Trophoblast cell (in vitro differentiated cells and primary cell): Measurements from ENCODE around the gene CDC27.

Experiments
- DNase-seq, 2 donors: peaks; one replicate each; pipeline ENCODE4 v3.0.0-alpha.2; 2016
- H2AFZ ChIP-seq: 2 replicates; pipeline ENCODE4 v1.6.1; 2013; ENCODE audit warnings: low read length, moderate library complexity, mild to moderate bottlenecking; ENCODE audit not compliant: insufficient read depth, poor library complexity
- H2AK5ac ChIP-seq: 2 replicates; pipeline ENCODE4 v1.6.1; 2013; ENCODE audit warnings: mild to moderate bottlenecking, low read length
- H2BK120ac ChIP-seq: 2 replicates; pipeline ENCODE4 v1.6.1; 2013; ENCODE audit warnings: low read length, mild to moderate bottlenecking, moderate library complexity; ENCODE audit not compliant: insufficient read depth, poor library complexity
- H2BK12ac ChIP-seq: 2 replicates; pipeline ENCODE4 v1.6.1; 2013; ENCODE audit warnings: mild to moderate bottlenecking, low read length, moderate library complexity
- H2BK5ac ChIP-seq: 2 replicates; pipeline ENCODE4 v1.6.1; 2013; ENCODE audit warnings: low read length, low read depth, moderate library complexity, mild to moderate bottlenecking; ENCODE audit not compliant: poor library complexity
- H3K14ac ChIP-seq: 2 replicates; pipeline ENCODE4 v1.6.1; 2013; ENCODE audit warnings: mild to moderate bottlenecking, low read length
- H3K18ac ChIP-seq: 2 replicates; pipeline ENCODE4 v1.6.1; 2013; ENCODE audit warnings: mild to moderate bottlenecking, low read length
- H3K23ac ChIP-seq: 2 replicates; pipeline ENCODE4 v1.6.1; 2013; ENCODE audit warnings: low read length
- H3K27ac ChIP-seq: 2 replicates; pipeline ENCODE4 v1.5.1; 2013; ENCODE audit warnings: low read depth, mild to moderate bottlenecking, inconsistent platforms, low read length, moderate library complexity
- H3K27me3 ChIP-seq: 2 replicates; pipeline ENCODE4 v1.6.1; 2013; ENCODE audit warnings: inconsistent platforms, mild to moderate bottlenecking, low read length, moderate library complexity; ENCODE audit not compliant: insufficient read depth
- H3K36me3 ChIP-seq, 2 experiments: 1 replicate in 1 of 2; 2 replicates in 1 of 2; pipeline ENCODE4 v1.6.1; 2013; ENCODE audit warnings: low read length in 2 of 2, mild to moderate bottlenecking in 2 of 2, moderate library complexity in 1 of 2; ENCODE audit not compliant: insufficient read depth in 2 of 2, control insufficient read depth in 1 of 2
- H3K4ac ChIP-seq: 2 replicates; pipeline ENCODE4 v1.6.1; 2013; ENCODE audit warnings: low read depth, mild to moderate bottlenecking, low read length, moderate library complexity
- H3K4me1 ChIP-seq, 2 experiments: 1 replicate in 1 of 2; 2 replicates in 1 of 2; pipeline ENCODE4 v1.6.1; 2013; ENCODE audit warnings: low read length in 2 of 2, mild to moderate bottlenecking in 2 of 2, moderate library complexity in 1 of 2; ENCODE audit not compliant: insufficient read depth in 2 of 2, control insufficient read depth in 1 of 2
- H3K4me2 ChIP-seq: 2 replicates; pipeline ENCODE4 v1.6.1; 2013; ENCODE audit warnings: inconsistent platforms, mild to moderate bottlenecking, low read length, moderate library complexity
- H3K4me3 ChIP-seq: 2 replicates; pipeline ENCODE4 v1.5.1; 2013; ENCODE audit warnings: mild to moderate bottlenecking, low read depth, low read length, inconsistent platforms
- H3K79me1 ChIP-seq: one replicate; pipeline ENCODE4 v1.6.1; 2013; ENCODE audit warnings: low read length
- H3K79me2 ChIP-seq: 2 replicates; pipeline ENCODE4 v1.6.1; 2013; ENCODE audit warnings: low read length, mild to moderate bottlenecking; ENCODE audit not compliant: control insufficient read depth, insufficient read depth, poor library complexity
- H3K9ac ChIP-seq: 2 replicates; pipeline ENCODE4 v1.6.1; 2013; ENCODE audit warnings: mild to moderate bottlenecking, low read length
- H3K9me3 ChIP-seq: 2 replicates; pipeline ENCODE4 v1.6.1; 2013; ENCODE audit warnings: low read depth, mild to moderate bottlenecking, control low read depth, inconsistent platforms, low read length; ENCODE audit not compliant: insufficient read depth
- H4K12ac ChIP-seq: 2 replicates; pipeline ENCODE4 v1.6.1; 2013; ENCODE audit warnings: low read depth, mild to moderate bottlenecking, low read length, moderate library complexity
- H4K8ac ChIP-seq: 2 replicates; pipeline ENCODE4 v1.6.1; 2013; ENCODE audit warnings: low read depth, mild to moderate bottlenecking, low read length, moderate library complexity
- H4K91ac ChIP-seq: one replicate; pipeline ENCODE4 v1.6.1; 2013; ENCODE audit warnings: low read depth, mild to moderate bottlenecking, low read length, moderate library complexity
- WGBS: extraction: QIAGEN DNeasy Blood & Tissue Kit; methylation state at CpG from one replicate; pipeline ENCODE4 v1.1.7; 2013; ENCODE audit warnings: missing lambda C conversion rate; ENCODE audit not compliant: insufficient read length, insufficient coverage; ENCODE audit errors: extremely low coverage; 5-methylcytosine and 5-hydroxymethylcytosine counted together

The CDC27 gene

DNA sequence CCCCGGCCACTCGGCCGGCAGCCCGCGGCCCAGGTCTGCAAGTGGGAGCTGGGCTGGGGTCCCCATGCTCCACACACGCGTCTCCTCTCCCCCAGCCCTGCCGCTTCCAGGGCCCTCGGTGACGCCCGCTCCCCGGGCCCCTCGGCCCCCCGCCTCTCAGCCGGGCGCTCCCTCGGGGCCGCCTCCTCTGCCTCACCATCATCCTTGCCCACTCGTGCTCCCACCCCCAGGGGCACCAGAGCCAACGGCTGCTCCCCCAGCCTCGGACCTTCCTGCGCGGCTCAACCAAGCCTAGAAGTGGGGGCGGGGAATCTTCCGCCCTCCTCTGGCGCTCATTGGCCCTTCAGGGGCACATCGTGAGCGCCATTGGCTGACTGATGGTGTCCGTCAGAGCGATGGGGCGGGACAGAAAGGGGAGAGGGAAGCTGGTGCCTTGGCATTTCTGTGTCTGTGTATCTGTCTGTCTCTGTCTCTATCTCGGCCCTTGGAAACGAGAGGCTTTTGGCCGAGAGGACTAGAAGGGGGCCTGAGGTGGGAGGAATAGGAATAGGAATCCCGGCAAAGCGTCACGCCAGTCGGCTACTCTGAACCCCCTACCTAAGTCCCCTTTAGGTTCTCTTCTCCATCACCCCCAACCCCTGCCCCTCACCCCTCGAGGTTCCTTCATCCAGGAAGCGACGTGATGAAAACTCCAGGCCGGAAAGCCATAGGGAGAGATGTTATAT lies 88.9 kb downstream of the CDC27 start:
- Histone ChIP-seq H2AFZ (peak overlapping the region; percentile 96), H4K8ac (peak overlapping the region; percentile 98), H3K4me2 (peak overlapping the region; percentile 95), H3K27me3 (no peaks in the 10 kb centered on the region), H2BK12ac (no peak overlapping the region), H3K79me2 (peaks cover 4% of the 10 kb centered on the region), H3K9ac (peak overlapping the region; percentile 89), H3K9me3 (peaks cover 1% of the 10 kb centered on the region), H3K4ac (peak overlapping the region; percentile 53), H2BK120ac (peak overlapping the region; percentile 36), H2AK5ac (no peak overlapping the region), H3K36me3 (no peaks in the 10 kb centered on the region), H3K18ac (peak overlapping the region; percentile 76), H2BK5ac (peak overlapping the region; percentile 46), H3K27ac (no peak overlapping the region), H3K4me1 (peaks cover 0 to 3% of the 10 kb centered on the region in 2 experiments), H3K23ac (no peak overlapping the region), H3K14ac (peak overlapping the region; percentile 72), H3K79me1 (peaks cover 2% of the 10 kb centered on the region), H4K12ac (peak overlapping the region; percentile 85), H4K91ac (peak overlapping the region; percentile 59), H3K4me3 (peak overlapping the region; percentile 94)
- WGBS: no CpG with 5 or more reads among the region's 42 CpGs
- DNase-seq: peak; percentile 85 to 93

GRCh38 chr17:47099451-47099986 lies 89.6 kb downstream of the CDC27 start:
- H2BK12ac ChIP-seq: no peak overlapping the region
- peak overlapping the region; percentile 72 for H3K14ac ChIP-seq
- DNase-seq: peak in 1 of 2 donors; percentile 9
- H3K9ac ChIP-seq: peak overlapping the region; percentile 89
- no peaks in the 10 kb centered on the region for H3K36me3 ChIP-seq
- H3K18ac ChIP-seq: peak overlapping the region; percentile 76
- no peaks in the 10 kb centered on the region for H3K27me3 ChIP-seq
- H2AK5ac ChIP-seq: no peak overlapping the region
- no peak overlapping the region for H3K23ac ChIP-seq
- peaks cover 1% of the 10 kb centered on the region for H3K9me3 ChIP-seq
- H3K4ac ChIP-seq: peak overlapping the region; percentile 10
- H4K91ac ChIP-seq: peak overlapping the region; percentile 59
- peak overlapping the region; percentile 98 for H4K8ac ChIP-seq
- H2BK120ac ChIP-seq: peak overlapping the region; percentile 36
- no CpG with 5 or more reads among the region's 22 CpGs for WGBS
- H3K79me1 ChIP-seq: peaks cover 2% of the 10 kb centered on the region
- peaks cover 0 to 3% of the 10 kb centered on the region in 2 experiments for H3K4me1 ChIP-seq
- no peak overlapping the region for H3K27ac ChIP-seq
- H4K12ac ChIP-seq: peak overlapping the region; percentile 85
- H2AFZ ChIP-seq: peak overlapping the region; percentile 96
- H3K4me2 ChIP-seq: peak overlapping the region; percentile 78
- peak overlapping the region; percentile 94 for H3K4me3 ChIP-seq
- H3K79me2 ChIP-seq: peaks cover 4% of the 10 kb centered on the region
- H2BK5ac ChIP-seq: no peak overlapping the region

DNA sequence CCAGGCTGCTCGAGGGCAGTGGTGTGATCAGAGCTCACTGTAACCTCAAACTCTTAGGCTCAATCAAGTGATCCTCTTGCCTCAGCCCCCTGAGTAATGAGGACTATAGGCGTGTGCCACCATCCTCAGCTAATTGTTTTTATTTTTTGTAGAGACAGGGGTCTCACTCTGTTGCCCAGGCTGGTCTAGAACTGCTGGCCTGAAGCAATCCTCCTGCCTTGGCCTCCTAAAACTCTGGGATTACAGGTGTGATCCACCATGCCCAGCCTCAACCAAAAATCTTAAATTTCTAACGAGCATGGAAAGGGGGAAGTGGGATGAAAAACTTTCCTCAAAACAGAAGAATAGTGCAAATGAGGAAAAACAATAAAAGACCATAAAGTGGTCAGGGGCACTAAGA lies 92.8 kb downstream of the CDC27 start:
- no peak overlapping the region for H3K18ac ChIP-seq
- no peak overlapping the region for H3K27ac ChIP-seq
- WGBS: no CpG with 5 or more reads among the region's 3 CpGs
- no peak overlapping the region for H3K23ac ChIP-seq
- no peak overlapping the region for H3K4ac ChIP-seq
- H3K79me1 ChIP-seq: peaks cover 2% of the 10 kb centered on the region
- no peak overlapping the region for H2BK12ac ChIP-seq
- no peaks in the 10 kb centered on the region for H3K36me3 ChIP-seq
- H3K9me3 ChIP-seq: peaks cover under 1% of the 10 kb centered on the region
- H4K91ac ChIP-seq: no peak overlapping the region
- H3K79me2 ChIP-seq: peaks cover 4% of the 10 kb centered on the region
- H2AK5ac ChIP-seq: no peak overlapping the region
- DNase-seq: no peak
- H2BK5ac ChIP-seq: no peak overlapping the region
- H4K8ac ChIP-seq: no peak overlapping the region
- peaks cover 0 to 3% of the 10 kb centered on the region in 2 experiments for H3K4me1 ChIP-seq
- no peak overlapping the region for H3K4me3 ChIP-seq
- H3K9ac ChIP-seq: no peak overlapping the region
- H3K27me3 ChIP-seq: no peaks in the 10 kb centered on the region
- H3K14ac ChIP-seq: no peak overlapping the region
- H2BK120ac ChIP-seq: no peak overlapping the region
- H2AFZ ChIP-seq: no peak overlapping the region
- H4K12ac ChIP-seq: no peak overlapping the region
- no peak overlapping the region for H3K4me2 ChIP-seq

GRCh38 chr17:47095268-47095667 lies 93.8 kb downstream of the CDC27 start:
- no peak for DNase-seq
- no peak overlapping the region for H2AFZ ChIP-seq
- H3K27me3 ChIP-seq: no peaks in the 10 kb centered on the region
- H2BK5ac ChIP-seq: no peak overlapping the region
- H2BK12ac ChIP-seq: no peak overlapping the region
- H3K79me1 ChIP-seq: peaks cover 2% of the 10 kb centered on the region
- no peak overlapping the region for H4K12ac ChIP-seq
- H3K4me3 ChIP-seq: no peak overlapping the region
- no peak overlapping the region for H3K4ac ChIP-seq
- H3K9me3 ChIP-seq: no peaks in the 10 kb centered on the region
- H3K27ac ChIP-seq: no peak overlapping the region
- H3K4me1 ChIP-seq: peaks cover 0 to 3% of the 10 kb centered on the region in 2 experiments
- no peak overlapping the region for H3K18ac ChIP-seq
- no peak overlapping the region for H4K8ac ChIP-seq
- H3K14ac ChIP-seq: no peak overlapping the region
- H3K4me2 ChIP-seq: no peak overlapping the region
- no peaks in the 10 kb centered on the region for H3K36me3 ChIP-seq
- H3K9ac ChIP-seq: no peak overlapping the region
- H2AK5ac ChIP-seq: no peak overlapping the region
- no peak overlapping the region for H4K91ac ChIP-seq
- peaks cover 4% of the 10 kb centered on the region for H3K79me2 ChIP-seq
- H2BK120ac ChIP-seq: no peak overlapping the region
- WGBS: no CpG with 5 or more reads among the region's 4 CpGs
- H3K23ac ChIP-seq: no peak overlapping the region
